ENCODE data around the gene RPS6KB1.
"Not testable (repeated sequence)": the region's sequence is repeated elsewhere in the genome, so short reads cannot be mapped to it uniquely, and the experiment has no call there.

- not testable (repeated sequence) for TF ChIP-seq CTCF (IDR thresholded peaks at IDR 0.05 in 8 of 11, conservative IDR thresholded peaks at IDR 0.05 in 3 of 11); POLR2A (IDR thresholded peaks at IDR 0.05); POLR2AphosphoS5 (IDR thresholded peaks at IDR 0.05)
These were observed 38.8 kb upstream of the RPS6KB1 start for GRCh38 chr17:59853919-59854729.
